ENCODE data around the gene ATP6V1E1.

ATP6V1E1 gene

GRCh38 chr22:17554814-17555213 is 73.7 kb downstream of the ATP6V1E1 start:
- in situ Hi-C loops (cut with HindIII; ENCODE audit: low pct_ligation_motif_present, low sequenced_read_pairs): no loop called here
- no peak for DNase-seq
- H3K27me3 ChIP-seq (replicated peaks): no peaks in the 10 kb centered on the region
- no peak for TF ChIP-seq CTCF (IDR thresholded peaks at IDR 0.05; ENCODE audit: low read depth, low read length, missing control alignments)
- H3K27ac ChIP-seq: no peak overlapping the region
- H3K36me3 ChIP-seq (replicated peaks): no peaks in the 10 kb centered on the region
- H3K4me3 ChIP-seq (ENCODE audit: low read depth, low read length): no peak overlapping the region

- DNase-seq: no peak
- no peaks in the 10 kb centered on the region for H3K36me3 ChIP-seq (replicated peaks)
- no peak overlapping the region for H3K4me3 ChIP-seq (ENCODE audit: low read depth, low read length)
These were observed 75.8 kb downstream of the ATP6V1E1 start for GRCh38 chr22:17552737-17553136.

GRCh38 chr22:17549655-17550054 is 78.9 kb downstream of the ATP6V1E1 start:
- Histone ChIP-seq H3K27me3 (replicated peaks) (no peaks in the 10 kb centered on the region), H3K36me3 (replicated peaks) (no peaks in the 10 kb centered on the region), H3K4me3 (ENCODE audit: low read depth, low read length) (no peak overlapping the region), H3K27ac (no peak overlapping the region)
- DNase-seq: no peak
- in situ Hi-C loops (cut with HindIII; ENCODE audit: low pct_ligation_motif_present, low sequenced_read_pairs): no loop called here
- TF ChIP-seq CTCF (IDR thresholded peaks at IDR 0.05; ENCODE audit: low read depth, low read length, missing control alignments): no peak

More at GRCh38 chr22:17552737-17553136, 75.8 kb downstream of the ATP6V1E1 start:
- no peak for TF ChIP-seq CTCF (IDR thresholded peaks at IDR 0.05; ENCODE audit: low read depth, low read length, missing control alignments)
- in situ Hi-C loops (cut with HindIII; ENCODE audit: low pct_ligation_motif_present, low sequenced_read_pairs): no loop called here
- Histone ChIP-seq H3K27ac (no peak overlapping the region), H3K27me3 (replicated peaks) (no peaks in the 10 kb centered on the region)

DNA sequence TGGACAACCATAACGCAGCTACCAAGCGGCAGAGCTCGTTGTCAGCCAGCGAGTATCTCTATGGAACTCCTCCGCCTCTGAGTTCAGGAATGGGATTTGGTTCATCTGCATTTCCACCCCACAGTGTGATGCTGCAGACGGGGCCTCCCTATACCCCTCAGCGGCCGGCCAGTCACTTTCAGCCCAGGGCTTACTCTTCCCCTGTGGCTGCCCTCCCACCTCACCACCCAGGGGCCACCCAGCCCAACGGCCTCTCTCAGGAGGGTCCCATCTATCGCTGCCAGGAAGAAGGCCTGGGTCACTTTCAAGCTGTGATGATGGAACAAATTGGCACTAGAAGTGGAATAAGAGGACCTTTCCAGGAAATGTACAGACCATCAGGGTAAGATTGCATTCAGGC is 79.4 kb downstream of the ATP6V1E1 start:
- no peaks in the 10 kb centered on the region for H3K36me3 ChIP-seq (replicated peaks)
- no peak overlapping the region for H3K27ac ChIP-seq
- H3K27me3 ChIP-seq (replicated peaks): no peaks in the 10 kb centered on the region
- H3K4me3 ChIP-seq (ENCODE audit: low read depth, low read length): no peak overlapping the region
- no peak for DNase-seq
- TF ChIP-seq CTCF (IDR thresholded peaks at IDR 0.05; ENCODE audit: low read depth, low read length, missing control alignments): no peak
- in situ Hi-C loops (cut with HindIII; ENCODE audit: low pct_ligation_motif_present, low sequenced_read_pairs): no loop called here

- TF ChIP-seq CTCF (IDR thresholded peaks at IDR 0.05; ENCODE audit: low read depth, low read length, missing control alignments): no peak
- in situ Hi-C loops (cut with HindIII; ENCODE audit: low pct_ligation_motif_present, low sequenced_read_pairs): no loop called here
- Histone ChIP-seq H3K27me3 (replicated peaks) (no peaks in the 10 kb centered on the region), H3K36me3 (replicated peaks) (no peaks in the 10 kb centered on the region), H3K4me3 (ENCODE audit: low read depth, low read length) (no peak overlapping the region), H3K27ac (no peak overlapping the region)
- no peak for DNase-seq
These were observed 79.9 kb downstream of the ATP6V1E1 start for GRCh38 chr22:17548756-17549035.

DNA sequence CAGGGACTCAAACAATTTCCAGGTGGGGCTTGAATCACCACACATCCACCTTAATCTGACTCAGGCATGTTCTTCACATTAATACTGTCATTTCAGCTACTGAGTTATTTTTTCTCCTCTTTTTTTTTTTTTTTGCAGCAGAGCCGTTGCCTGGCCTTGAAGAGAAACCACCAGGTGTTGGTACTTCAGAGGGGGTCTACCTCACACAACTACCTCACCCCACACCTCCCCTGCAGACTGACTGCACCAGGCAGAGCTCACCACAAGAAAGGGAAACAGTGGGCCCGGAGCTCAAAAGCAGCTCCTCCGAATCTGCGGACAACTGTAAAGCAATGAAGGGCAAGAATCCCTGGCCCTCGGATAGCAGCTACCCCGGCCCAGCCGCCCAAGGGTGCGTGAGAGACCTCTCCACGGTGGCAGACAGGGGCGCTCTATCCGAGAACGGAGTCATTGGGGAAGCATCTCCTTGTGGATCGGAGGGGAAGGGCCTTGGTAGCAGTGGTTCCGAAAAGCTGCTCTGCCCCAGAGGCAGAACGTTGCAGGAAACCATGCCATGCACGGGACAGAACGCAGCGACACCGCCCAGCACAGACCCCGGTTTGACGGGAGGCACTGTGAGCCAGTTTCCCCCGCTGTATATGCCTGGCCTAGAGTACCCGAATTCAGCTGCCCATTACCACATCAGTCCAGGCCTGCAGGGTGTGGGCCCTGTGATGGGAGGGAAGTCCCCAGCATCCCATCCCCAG is 80.4 kb downstream of the ATP6V1E1 start:
- no peak for TF ChIP-seq CTCF (IDR thresholded peaks at IDR 0.05; ENCODE audit: low read depth, low read length, missing control alignments)
- Histone ChIP-seq H3K36me3 (replicated peaks) (no peaks in the 10 kb centered on the region), H3K4me3 (ENCODE audit: low read depth, low read length) (no peak overlapping the region), H3K27me3 (replicated peaks) (no peaks in the 10 kb centered on the region), H3K27ac (no peak overlapping the region)
- DNase-seq: no peak
- in situ Hi-C loops (cut with HindIII; ENCODE audit: low pct_ligation_motif_present, low sequenced_read_pairs): no loop called here
